NCI-H82 treated with DMSO at 0.1 percent for 48 hours (cell line): ENCODE data around the gene TTC9B.

ENCODE experiments used
- DNase-seq: peaks from one replicate; lab custom pipeline; 2025; ENCODE audit not compliant: unreplicated experiment; lab: John Stamatoyannopoulos, UW

Gene TTC9B

GRCh38 chr19:40217934-40218890 is at the start of gene TTC9B:
TTC9B (minus strand) TSS chr19:40218384; CDS start chr19:40218381, 3 bp downstream.
- DNase-seq = no peak

- no peak for DNase-seq
Measured at GRCh38 chr19:40267601-40267997, 49.4 kb upstream of the TTC9B start.

GRCh38 chr19:40266912-40267600 is 48.9 kb upstream of the TTC9B start:
- no peak for DNase-seq

GRCh38 chr19:40266119-40266518 is 47.9 kb upstream of the TTC9B start:
- no peak for DNase-seq

- no peak for DNase-seq
Measured at GRCh38 chr19:40265763-40266099, 47.5 kb upstream of the TTC9B start.

- DNase-seq = no peak
Measured at GRCh38 chr19:40265055-40265762, 47.0 kb upstream of the TTC9B start.

- DNase-seq = no peak
Measured at GRCh38 chr19:40264314-40265054, 46.3 kb upstream of the TTC9B start.

GRCh38 chr19:40263440-40264313 is 45.5 kb upstream of the TTC9B start:
- DNase-seq = no peak

- no peak for DNase-seq
Measured at GRCh38 chr19:40262422-40262821, 44.2 kb upstream of the TTC9B start.

- no peak for DNase-seq
Measured at GRCh38 chr19:40261631-40262030, 43.4 kb upstream of the TTC9B start.

GRCh38 chr19:40257096-40257517 is 38.9 kb upstream of the TTC9B start:
- DNase-seq = no peak

GRCh38 chr19:40256512-40256911 is 38.3 kb upstream of the TTC9B start:
- DNase-seq = no peak

- DNase-seq = no peak
Measured at GRCh38 chr19:40255619-40256166, 37.5 kb upstream of the TTC9B start.

GRCh38 chr19:40254714-40255418 is 36.7 kb upstream of the TTC9B start:
- DNase-seq = no peak

GRCh38 chr19:40253611-40254092 is 35.5 kb upstream of the TTC9B start:
- DNase-seq = no peak

GRCh38 chr19:40252395-40252794 is 34.2 kb upstream of the TTC9B start:
- no peak for DNase-seq

GRCh38 chr19:40251991-40252390 is 33.8 kb upstream of the TTC9B start:
- DNase-seq = no peak

- DNase-seq = no peak
Measured at GRCh38 chr19:40251244-40251643, 33.1 kb upstream of the TTC9B start.

GRCh38 chr19:40249781-40250180 is 31.6 kb upstream of the TTC9B start:
- no peak for DNase-seq
